Tibial nerve (tissue), 3 donors: ENCODE measurements around the gene NSFL1C.

ENCODE experiments used
- CTCF ChIP-seq, 5 experiments: fragments of 200-600 bp in 3 of 5; fragments of 450-650 bp in 2 of 5; sonication (generic) in 3 of 5; IDR thresholded peaks; one replicate each; pipeline ENCODE4 v1.5.1; 2016 to 2019; ENCODE audit warnings: antibody characterized with exemption in 5 of 5, mild to moderate bottlenecking in 3 of 5, moderate library complexity in 2 of 5
- POLR2A ChIP-seq, 2 donors: fragments of 450-650 bp; IDR thresholded peaks; one replicate each; pipeline ENCODE4 v1.6.1; 2017; ENCODE audit warnings: antibody characterized with exemption in 2 of 2, mild to moderate bottlenecking in 2 of 2, moderate library complexity in 2 of 2

GRCh38 chr20:1494436-1494835 is 27.8 kb upstream of the NSFL1C start:
- TF ChIP-seq CTCF (IDR thresholded peaks at IDR 0.05) (no peak), POLR2A (IDR thresholded peaks at IDR 0.05) (no peak)
